ENCODE data around the gene KMT2B.

DNA sequence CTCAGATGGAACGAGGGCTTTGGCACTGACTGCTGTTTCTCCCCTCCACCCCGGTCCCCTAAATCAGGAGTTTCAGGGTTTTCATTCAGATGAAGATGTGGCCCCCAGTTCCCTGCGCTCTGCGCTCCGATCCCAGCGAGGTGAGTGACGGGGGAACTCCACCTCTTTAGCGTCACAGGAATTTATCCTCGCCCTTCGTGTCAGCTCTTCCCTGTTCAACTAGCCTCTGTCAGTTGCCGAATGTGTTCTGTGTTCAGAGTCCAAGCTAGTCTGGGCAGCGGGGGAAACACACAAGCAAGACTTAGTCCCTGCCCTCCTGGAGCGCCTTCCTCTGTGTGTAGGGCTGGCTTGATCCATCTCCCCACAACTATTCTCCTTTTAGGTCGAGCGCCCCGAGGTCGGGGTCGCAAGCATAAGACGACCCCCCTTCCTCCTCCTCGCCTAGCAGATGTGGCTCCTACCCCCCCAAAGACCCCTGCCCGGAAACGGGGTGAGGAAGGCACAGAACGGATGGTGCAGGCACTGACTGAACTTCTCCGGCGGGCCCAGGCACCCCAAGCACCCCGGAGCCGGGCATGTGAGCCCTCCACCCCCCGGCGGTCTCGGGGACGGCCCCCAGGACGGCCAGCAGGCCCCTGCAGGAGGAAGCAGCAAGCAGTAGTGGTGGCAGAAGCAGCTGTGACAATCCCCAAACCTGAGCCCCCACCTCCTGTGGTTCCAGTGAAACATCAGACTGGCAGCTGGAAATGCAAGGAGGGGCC lies 1.8 kb downstream of the KMT2B start:
- TF ChIP-seq, protein P1, sequence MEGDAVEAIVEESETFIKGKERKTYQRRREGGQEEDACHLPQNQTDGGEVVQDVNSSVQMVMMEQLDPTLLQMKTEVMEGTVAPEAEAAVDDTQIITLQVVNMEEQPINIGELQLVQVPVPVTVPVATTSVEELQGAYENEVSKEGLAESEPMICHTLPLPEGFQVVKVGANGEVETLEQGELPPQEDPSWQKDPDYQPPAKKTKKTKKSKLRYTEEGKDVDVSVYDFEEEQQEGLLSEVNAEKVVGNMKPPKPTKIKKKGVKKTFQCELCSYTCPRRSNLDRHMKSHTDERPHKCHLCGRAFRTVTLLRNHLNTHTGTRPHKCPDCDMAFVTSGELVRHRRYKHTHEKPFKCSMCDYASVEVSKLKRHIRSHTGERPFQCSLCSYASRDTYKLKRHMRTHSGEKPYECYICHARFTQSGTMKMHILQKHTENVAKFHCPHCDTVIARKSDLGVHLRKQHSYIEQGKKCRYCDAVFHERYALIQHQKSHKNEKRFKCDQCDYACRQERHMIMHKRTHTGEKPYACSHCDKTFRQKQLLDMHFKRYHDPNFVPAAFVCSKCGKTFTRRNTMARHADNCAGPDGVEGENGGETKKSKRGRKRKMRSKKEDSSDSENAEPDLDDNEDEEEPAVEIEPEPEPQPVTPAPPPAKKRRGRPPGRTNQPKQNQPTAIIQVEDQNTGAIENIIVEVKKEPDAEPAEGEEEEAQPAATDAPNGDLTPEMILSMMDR (IDR thresholded peaks at IDR 0.05) = no peak
- TF ChIP-seq POLR2AphosphoS5 (IDR thresholded peaks at IDR 0.05) = no peak

Data from breast epithelium (tissue), 3 donors.